Glutamatergic neuron (in vitro differentiated cells): ENCODE measurements around the gene TMEM184C. TPM values are rescaled to one million over a fixed set of nuclear protein-coding genes. Genes with fewer than 3 reads are reported as not detected.

Experiments used
- DNase-seq: peaks from one replicate; pipeline ENCODE4 v3.0.0; 2022
- H3K27ac Mint-ChIP-seq: one replicate; pipeline ENCODE4 v1.8.0; 2020; ENCODE audit warnings: mild to moderate bottlenecking, mixed read lengths, inconsistent platforms; ENCODE audit not compliant: unreplicated experiment
- H3K27me3 Mint-ChIP-seq: one replicate; pipeline ENCODE4 v1.8.0; 2020; ENCODE audit warnings: mild to moderate bottlenecking, moderate library complexity, mixed read lengths, inconsistent platforms; ENCODE audit not compliant: unreplicated experiment
- H3K36me3 Mint-ChIP-seq: one replicate; pipeline ENCODE4 v1.8.0; 2020; ENCODE audit warnings: mild to moderate bottlenecking, mixed read lengths, inconsistent platforms; ENCODE audit not compliant: unreplicated experiment
- H3K4me1 Mint-ChIP-seq: one replicate; pipeline ENCODE4 v1.8.0; 2020; ENCODE audit warnings: mild to moderate bottlenecking, low read depth, mixed read lengths, inconsistent platforms; ENCODE audit not compliant: unreplicated experiment
- H3K4me3 Mint-ChIP-seq: one replicate; pipeline ENCODE4 v1.8.0; 2020; ENCODE audit warnings: mild to moderate bottlenecking, mixed read lengths, inconsistent platforms; ENCODE audit not compliant: unreplicated experiment
- H3K9me3 Mint-ChIP-seq: one replicate; pipeline ENCODE4 v1.8.0; 2020; ENCODE audit warnings: mild to moderate bottlenecking, moderate library complexity, mixed read lengths, inconsistent platforms; ENCODE audit not compliant: unreplicated experiment
- total RNA-seq: library from RNA; stranded (reverse); fragmentation: NEBNext Ultra II Directional; extraction: Animal tissue kit (Norgen Biotek cat#: 25700); gene quantifications from one replicate; pipeline ENCODE4 v1.2.1, GENCODE V29; 2021; ENCODE audit not compliant: unreplicated experiment
- TF ChIP-seq, protein P1 (sequence below): fragments of 200-600 bp; sonication (generic); IDR thresholded peaks from one replicate; pipeline ENCODE4 v1.5.0; 2021; ENCODE audit not compliant: partially characterized antibody, unreplicated experiment

The TMEM184C gene
- total RNA-seq, 1 donor from 2014 or later, result 31.6 TPM

DNA sequence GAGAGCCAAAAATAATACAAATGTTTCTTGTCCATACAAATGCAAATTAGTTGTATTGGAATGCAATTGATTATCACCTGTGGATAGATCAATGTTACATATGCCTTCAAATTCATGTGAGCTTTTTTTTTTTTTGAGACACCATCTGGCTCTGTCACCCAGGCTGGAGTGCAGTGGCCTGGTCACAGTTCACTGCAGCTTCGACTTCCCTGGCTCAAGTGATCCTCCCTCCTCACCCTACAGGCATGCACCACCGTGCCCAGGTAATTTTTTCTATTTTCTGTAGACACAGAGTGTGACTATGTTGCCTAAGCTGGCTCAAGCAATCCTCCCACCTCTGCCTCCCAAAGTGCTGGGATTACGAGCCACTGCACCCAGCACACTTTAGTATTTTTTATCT is 38.6 kb upstream of the TMEM184C start:
- no peak overlapping the region for H3K4me3 Mint-ChIP-seq
- no peaks in the 10 kb centered on the region for H3K36me3 Mint-ChIP-seq
- no peak overlapping the region for H3K27ac Mint-ChIP-seq
- no peak for DNase-seq
- H3K9me3 Mint-ChIP-seq, result no peaks in the 10 kb centered on the region
- H3K4me1 Mint-ChIP-seq, result no peaks in the 10 kb centered on the region
- H3K27me3 Mint-ChIP-seq, result peaks cover 3% of the 10 kb centered on the region
- TF ChIP-seq, protein P1, sequence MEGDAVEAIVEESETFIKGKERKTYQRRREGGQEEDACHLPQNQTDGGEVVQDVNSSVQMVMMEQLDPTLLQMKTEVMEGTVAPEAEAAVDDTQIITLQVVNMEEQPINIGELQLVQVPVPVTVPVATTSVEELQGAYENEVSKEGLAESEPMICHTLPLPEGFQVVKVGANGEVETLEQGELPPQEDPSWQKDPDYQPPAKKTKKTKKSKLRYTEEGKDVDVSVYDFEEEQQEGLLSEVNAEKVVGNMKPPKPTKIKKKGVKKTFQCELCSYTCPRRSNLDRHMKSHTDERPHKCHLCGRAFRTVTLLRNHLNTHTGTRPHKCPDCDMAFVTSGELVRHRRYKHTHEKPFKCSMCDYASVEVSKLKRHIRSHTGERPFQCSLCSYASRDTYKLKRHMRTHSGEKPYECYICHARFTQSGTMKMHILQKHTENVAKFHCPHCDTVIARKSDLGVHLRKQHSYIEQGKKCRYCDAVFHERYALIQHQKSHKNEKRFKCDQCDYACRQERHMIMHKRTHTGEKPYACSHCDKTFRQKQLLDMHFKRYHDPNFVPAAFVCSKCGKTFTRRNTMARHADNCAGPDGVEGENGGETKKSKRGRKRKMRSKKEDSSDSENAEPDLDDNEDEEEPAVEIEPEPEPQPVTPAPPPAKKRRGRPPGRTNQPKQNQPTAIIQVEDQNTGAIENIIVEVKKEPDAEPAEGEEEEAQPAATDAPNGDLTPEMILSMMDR, result no peak

DNA sequence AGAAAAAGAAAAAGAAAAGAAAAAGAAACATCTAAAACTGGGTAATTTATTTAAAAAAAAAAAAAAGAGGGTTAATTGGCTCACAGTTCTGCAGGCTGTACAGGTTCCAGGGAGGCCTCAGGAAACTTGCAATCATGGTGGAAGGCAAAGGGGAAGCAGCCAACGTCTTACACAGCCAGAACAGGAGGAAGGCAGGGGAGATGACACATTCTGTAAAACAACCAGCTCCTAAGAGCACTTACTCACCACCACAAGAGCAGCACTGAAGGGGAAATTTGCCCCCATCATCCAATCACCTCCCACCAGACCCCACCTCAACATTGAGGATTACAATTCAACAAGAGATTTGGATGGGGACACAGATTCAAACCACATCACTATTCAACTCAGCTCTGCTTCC is 36.8 kb upstream of the TMEM184C start:
- TF ChIP-seq, protein P1, result no peak
- Mint-ChIP-seq H3K36me3 (peaks cover 3% of the 10 kb centered on the region), H3K27ac (no peak overlapping the region), H3K4me3 (no peak overlapping the region), H3K9me3 (peaks cover 3% of the 10 kb centered on the region), H3K27me3 (peaks cover 5% of the 10 kb centered on the region), H3K4me1 (no peaks in the 10 kb centered on the region)
- DNase-seq, result no peak

DNA sequence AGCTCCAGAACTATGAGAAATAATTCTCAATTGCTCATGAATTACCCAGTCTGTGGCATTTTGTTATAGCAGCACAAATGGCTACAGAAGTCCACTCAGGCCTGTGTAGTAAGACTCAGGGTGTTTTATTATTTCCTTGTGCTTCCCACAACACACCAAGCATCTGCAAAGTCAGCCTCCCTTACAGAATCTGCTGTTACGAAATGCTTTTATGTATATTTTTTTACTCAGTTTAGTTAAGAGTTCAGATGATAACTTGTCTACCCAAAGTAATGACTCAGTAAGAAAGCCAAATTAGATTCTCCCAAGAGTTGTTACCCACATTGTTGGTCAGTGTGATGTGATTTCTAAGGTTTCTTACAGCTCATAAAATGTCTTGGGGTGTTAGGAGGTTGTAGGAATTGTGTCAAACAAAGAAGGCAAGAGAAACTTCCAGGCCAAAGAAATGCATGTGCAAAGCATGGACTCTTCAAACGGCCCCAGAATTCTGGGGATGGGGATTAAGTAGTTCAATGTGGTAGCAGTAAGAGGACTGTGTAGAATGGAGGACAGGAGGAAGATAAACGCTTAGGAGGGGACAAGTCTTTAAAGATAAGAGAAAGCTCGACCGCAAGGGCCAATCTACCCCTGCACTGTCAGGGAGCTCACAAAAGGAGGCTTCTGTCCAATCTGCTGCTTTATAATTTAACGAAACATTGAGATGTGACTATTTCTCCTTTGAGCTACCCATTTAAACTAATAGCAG is 35.4 kb upstream of the TMEM184C start:
- Mint-ChIP-seq H3K4me1 (no peaks in the 10 kb centered on the region), H3K36me3 (peaks cover 3% of the 10 kb centered on the region), H3K27me3 (peaks cover 5% of the 10 kb centered on the region), H3K27ac (no peak overlapping the region), H3K9me3 (peaks cover 3% of the 10 kb centered on the region), H3K4me3 (no peak overlapping the region)
- DNase-seq, result no peak
- TF ChIP-seq, protein P1, result no peak

DNA sequence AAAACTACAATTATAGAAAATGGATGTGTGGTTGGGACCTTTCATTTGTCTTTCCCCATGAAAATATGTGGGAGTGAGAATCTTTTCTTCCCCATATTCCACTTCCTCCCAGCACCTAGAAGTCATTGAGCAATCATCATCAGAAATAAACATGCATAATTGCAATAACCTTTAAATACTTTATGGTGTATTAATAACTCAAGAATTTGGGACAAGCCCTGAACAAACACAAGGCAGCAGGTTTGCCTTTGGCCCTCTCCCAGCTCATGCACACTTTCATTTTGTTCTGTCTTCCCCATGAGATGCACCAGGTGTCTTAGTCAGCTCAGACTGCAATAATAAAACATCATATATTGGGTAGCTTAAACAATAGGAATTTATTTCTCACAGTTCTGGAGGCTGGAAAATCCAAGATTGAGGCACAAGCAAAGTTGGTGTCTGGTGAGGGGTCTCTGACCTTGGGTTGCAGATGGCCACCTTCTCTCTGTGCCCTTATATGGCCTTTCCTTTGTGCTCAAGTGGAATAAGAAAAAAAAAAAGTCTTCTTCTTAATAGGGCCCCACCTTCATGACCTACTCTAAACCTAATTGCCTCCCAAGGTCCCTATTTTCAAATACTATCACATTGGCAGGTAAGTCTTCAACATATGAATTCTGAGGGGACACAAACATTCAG is 34.7 kb upstream of the TMEM184C start:
- H3K36me3 Mint-ChIP-seq, result peaks cover 3% of the 10 kb centered on the region
- no peaks in the 10 kb centered on the region for H3K4me1 Mint-ChIP-seq
- no peak overlapping the region for H3K27ac Mint-ChIP-seq
- H3K4me3 Mint-ChIP-seq, result no peak overlapping the region
- DNase-seq, result no peak
- peaks cover 3% of the 10 kb centered on the region for H3K9me3 Mint-ChIP-seq
- peaks cover 2% of the 10 kb centered on the region for H3K27me3 Mint-ChIP-seq
- TF ChIP-seq, protein P1, result no peak

DNA sequence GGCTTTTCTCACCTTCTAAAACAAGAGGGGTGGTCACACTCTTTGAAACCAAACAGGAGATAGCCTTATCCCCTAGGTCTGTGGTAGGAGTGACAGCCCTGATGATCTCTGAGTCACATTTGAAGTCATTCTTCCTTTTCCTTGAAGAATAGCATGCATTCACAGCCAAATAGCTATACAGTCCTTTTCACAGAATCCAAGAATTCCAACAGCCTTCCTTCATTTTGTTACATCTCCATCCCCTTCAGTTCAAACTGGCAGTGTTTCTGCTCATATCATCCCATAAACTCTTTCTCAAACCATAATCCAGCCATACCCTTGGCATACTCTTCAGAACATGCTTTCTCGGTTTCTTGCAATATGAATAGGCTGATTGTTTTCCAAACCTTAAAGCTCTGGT is 33.3 kb upstream of the TMEM184C start:
- Mint-ChIP-seq H3K27me3 (peaks cover 2% of the 10 kb centered on the region), H3K9me3 (peaks cover 3% of the 10 kb centered on the region), H3K4me1 (no peaks in the 10 kb centered on the region), H3K27ac (no peak overlapping the region), H3K4me3 (no peak overlapping the region), H3K36me3 (peaks cover 3% of the 10 kb centered on the region)
- TF ChIP-seq, protein P1, result no peak
- DNase-seq, result no peak
